Stimulated activated CD8-positive, alpha-beta memory T cell treated with anti-CD3 and anti-CD28 coated beads, Interleukin-12 subunit alpha, Interleukin-12 subunit beta, amount 100 ng/mL, for 24 hours (primary cell): ENCODE data around the gene ZEB2.

Experiments used
- DNase-seq: peaks from one replicate; pipeline ENCODE4 v3.0.0-alpha.2; 2020; ENCODE audit errors: extremely low read depth

The ZEB2 gene

GRCh38 chr2:144512891-144513351 lies 7.0 kb downstream of the ZEB2 start:
- no peak for DNase-seq

GRCh38 chr2:144512470-144512869 lies 7.4 kb downstream of the ZEB2 start:
- no peak for DNase-seq

- no peak for DNase-seq
These were observed 8.0 kb downstream of the ZEB2 start for GRCh38 chr2:144511937-144512336.

GRCh38 chr2:144511226-144511810 lies 8.6 kb downstream of the ZEB2 start:
- DNase-seq: no peak

GRCh38 chr2:144510294-144510991 lies 9.5 kb downstream of the ZEB2 start:
- DNase-seq: no peak

- DNase-seq: no peak
These were observed 10.1 kb downstream of the ZEB2 start for GRCh38 chr2:144509879-144510221.

GRCh38 chr2:144509001-144509878 lies 10.7 kb downstream of the ZEB2 start:
- no peak for DNase-seq

GRCh38 chr2:144508172-144508851 lies 11.6 kb downstream of the ZEB2 start:
- no peak for DNase-seq

- no peak for DNase-seq
These were observed 12.3 kb downstream of the ZEB2 start for GRCh38 chr2:144507441-144508171.

GRCh38 chr2:144505245-144505831 lies 14.6 kb downstream of the ZEB2 start:
- DNase-seq: no peak

- DNase-seq: no peak
These were observed 15.7 kb downstream of the ZEB2 start for GRCh38 chr2:144504218-144504641.

- no peak for DNase-seq
These were observed 16.7 kb downstream of the ZEB2 start for GRCh38 chr2:144503242-144503641.

GRCh38 chr2:144502369-144502768 lies 17.6 kb downstream of the ZEB2 start:
- no peak for DNase-seq

- DNase-seq: no peak
These were observed 18.3 kb downstream of the ZEB2 start for GRCh38 chr2:144501627-144502026.

- no peak for DNase-seq
These were observed 18.8 kb downstream of the ZEB2 start for GRCh38 chr2:144501118-144501517.

- DNase-seq: no peak
These were observed 19.4 kb downstream of the ZEB2 start for GRCh38 chr2:144500563-144500962.

- no peak for DNase-seq
These were observed 21.6 kb downstream of the ZEB2 start for GRCh38 chr2:144498277-144498676.

GRCh38 chr2:144496977-144497598 lies 22.8 kb downstream of the ZEB2 start:
- no peak for DNase-seq

- no peak for DNase-seq
These were observed 23.6 kb downstream of the ZEB2 start for GRCh38 chr2:144496092-144496976.
